ENCODE results near the gene SHISA9. TPM values are rescaled to one million over a fixed set of nuclear protein-coding genes. Genes with fewer than 3 reads are reported as not detected.

The SHISA9 gene
- total RNA-seq, 3 donors from 2014 or later, result 0.87 to 7.3 (median 3.0) TPM

GRCh38 chr16:13099822-13100221, 198.4 kb downstream of the SHISA9 start:
- H3K4me1 ChIP-seq (ENCODE audit: low read depth), result no peaks in the 10 kb centered on the region
- ATAC-seq (no peak), DNase-seq (no peak)
- intact Hi-C loops (cut with DNase I, micrococcal nuclease), result no loop called here
- H3K9me3 ChIP-seq, result peaks cover 7% of the 10 kb centered on the region
- no peaks in the 10 kb centered on the region for H3K36me3 ChIP-seq (ENCODE audit: low read depth)
- no peak overlapping the region for H3K4me3 ChIP-seq
- no peak for TF ChIP-seq CTCF (IDR thresholded peaks at IDR 0.05)

- H3K4me3 ChIP-seq, result no peak overlapping the region
- no peaks in the 10 kb centered on the region for H3K36me3 ChIP-seq (ENCODE audit: low read depth)
- no peaks in the 10 kb centered on the region for H3K4me1 ChIP-seq (ENCODE audit: low read depth)
- TF ChIP-seq CTCF (IDR thresholded peaks at IDR 0.05), result no peak
- DNase-seq (no peak), ATAC-seq (no peak)
- H3K9me3 ChIP-seq, result peaks cover 12% of the 10 kb centered on the region
- intact Hi-C loops (cut with DNase I, micrococcal nuclease), result no loop called here
Observed at GRCh38 chr16:13100970-13101369, 199.6 kb downstream of the SHISA9 start.

GRCh38 chr16:13101828-13102227, 200.4 kb downstream of the SHISA9 start:
- no peak for DNase-seq
- TF ChIP-seq CTCF (IDR thresholded peaks at IDR 0.05), result no peak
- no peaks in the 10 kb centered on the region for H3K4me1 ChIP-seq (ENCODE audit: low read depth)
- intact Hi-C loops (cut with DNase I, micrococcal nuclease), result no loop called here
- H3K4me3 ChIP-seq, result no peak overlapping the region
- H3K36me3 ChIP-seq (ENCODE audit: low read depth), result no peaks in the 10 kb centered on the region
- peaks cover 17% of the 10 kb centered on the region for H3K9me3 ChIP-seq
- no peak for ATAC-seq

- ATAC-seq (no peak), DNase-seq (no peak)
- TF ChIP-seq CTCF (IDR thresholded peaks at IDR 0.05), result no peak
- Histone ChIP-seq H3K36me3 (ENCODE audit: low read depth) (no peaks in the 10 kb centered on the region), H3K9me3 (peaks cover 19% of the 10 kb centered on the region), H3K4me3 (no peak overlapping the region), H3K4me1 (ENCODE audit: low read depth) (no peaks in the 10 kb centered on the region)
- intact Hi-C loops (cut with DNase I, micrococcal nuclease), result no loop called here
Observed at GRCh38 chr16:13102401-13102800, 201.0 kb downstream of the SHISA9 start.

- DNase-seq, result no peak
- intact Hi-C loops (cut with DNase I, micrococcal nuclease), result no loop called here
- peaks cover 19% of the 10 kb centered on the region for H3K9me3 ChIP-seq
- H3K4me1 ChIP-seq (ENCODE audit: low read depth), result no peaks in the 10 kb centered on the region
- no peak overlapping the region for H3K4me3 ChIP-seq
- TF ChIP-seq CTCF (IDR thresholded peaks at IDR 0.05), result no peak
- H3K36me3 ChIP-seq (ENCODE audit: low read depth), result no peaks in the 10 kb centered on the region
- no peak for ATAC-seq
Observed at GRCh38 chr16:13103831-13104530, 202.6 kb downstream of the SHISA9 start.

GRCh38 chr16:13104772-13105171, 203.4 kb downstream of the SHISA9 start:
- TF ChIP-seq CTCF (IDR thresholded peaks at IDR 0.05), result no peak
- Histone ChIP-seq H3K36me3 (ENCODE audit: low read depth) (no peaks in the 10 kb centered on the region), H3K4me3 (no peak overlapping the region), H3K4me1 (ENCODE audit: low read depth) (no peaks in the 10 kb centered on the region), H3K9me3 (peaks cover 19% of the 10 kb centered on the region)
- intact Hi-C loops (cut with DNase I, micrococcal nuclease), result no loop called here
- ATAC-seq (no peak), DNase-seq (no peak)
